Cortex of kidney (tissue), 1 donor: ENCODE data around the gene CCDC85B.
"Not testable (repeated sequence)": the region's sequence is repeated elsewhere in the genome, so short reads cannot be mapped to it uniquely, and the experiment has no call there.

Experiments used
- DNase-seq: peaks from one replicate; lab custom pipeline; 2025; lab: John Stamatoyannopoulos, UW

Gene CCDC85B

DNA sequence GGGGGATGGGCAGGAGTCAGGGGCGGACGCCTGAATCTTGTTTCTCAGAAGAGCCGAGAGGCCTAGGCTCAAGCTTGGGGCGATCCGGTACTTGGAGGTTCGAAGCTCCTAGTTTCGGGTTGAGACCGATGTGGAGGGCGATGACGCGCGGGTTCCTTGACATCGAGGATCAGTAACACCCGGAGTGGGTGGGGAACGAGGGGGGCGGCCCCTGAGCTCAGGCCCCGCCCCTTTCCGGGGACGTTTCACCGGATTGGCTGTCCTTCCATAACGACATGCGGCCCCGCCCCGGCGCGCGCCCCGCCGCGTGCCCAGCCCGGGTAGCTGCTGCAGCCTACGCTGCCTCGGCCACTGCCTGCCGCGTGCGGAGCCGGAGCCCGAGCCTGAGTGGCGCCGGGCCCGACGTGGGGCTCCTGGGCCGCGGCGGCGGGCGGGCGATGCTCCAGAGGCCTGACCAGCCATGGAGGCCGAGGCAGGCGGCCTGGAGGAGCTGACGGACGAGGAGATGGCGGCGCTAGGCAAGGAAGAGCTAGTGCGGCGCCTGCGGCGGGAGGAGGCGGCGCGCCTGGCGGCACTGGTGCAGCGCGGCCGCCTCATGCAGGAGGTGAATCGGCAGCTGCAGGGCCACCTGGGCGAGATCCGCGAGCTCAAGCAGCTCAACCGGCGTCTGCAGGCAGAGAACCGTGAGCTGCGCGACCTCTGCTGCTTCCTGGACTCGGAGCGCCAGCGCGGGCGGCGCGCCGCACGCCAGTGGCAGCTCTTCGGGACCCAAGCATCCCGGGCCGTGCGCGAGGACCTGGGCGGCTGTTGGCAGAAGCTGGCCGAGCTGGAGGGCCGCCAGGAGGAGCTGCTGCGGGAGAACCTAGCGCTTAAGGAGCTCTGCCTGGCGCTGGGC lies at the start of gene CCDC85B:
Gene CCDC85B (plus strand): TSS at position 350 of the 895 bp plus-strand sequence. CDS start 111 bp downstream, at position 461.
- DNase-seq: no peak

DNA sequence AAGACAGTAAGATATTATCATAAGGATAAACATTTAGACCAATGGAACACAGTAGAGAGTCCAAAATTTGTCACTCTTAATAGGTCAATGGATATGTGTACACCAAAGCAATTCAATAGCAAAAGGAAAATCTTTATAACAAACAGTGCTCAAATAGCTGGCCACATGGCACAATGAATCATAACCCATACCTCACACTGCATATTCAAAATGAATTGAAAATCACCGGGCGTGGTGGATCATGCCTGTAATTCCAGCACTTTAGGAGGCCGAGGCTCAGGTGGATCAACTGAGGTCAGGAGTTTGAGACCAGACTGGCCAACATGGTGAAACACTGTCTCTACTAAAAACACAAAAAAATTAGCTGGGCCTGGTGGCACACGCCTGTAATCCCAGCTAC lies 48.3 kb upstream of the CCDC85B start:
- no peak for DNase-seq

- DNase-seq: no peak
These were observed 46.7 kb upstream of the CCDC85B start for GRCh38 chr11:65843811-65844210.

DNA sequence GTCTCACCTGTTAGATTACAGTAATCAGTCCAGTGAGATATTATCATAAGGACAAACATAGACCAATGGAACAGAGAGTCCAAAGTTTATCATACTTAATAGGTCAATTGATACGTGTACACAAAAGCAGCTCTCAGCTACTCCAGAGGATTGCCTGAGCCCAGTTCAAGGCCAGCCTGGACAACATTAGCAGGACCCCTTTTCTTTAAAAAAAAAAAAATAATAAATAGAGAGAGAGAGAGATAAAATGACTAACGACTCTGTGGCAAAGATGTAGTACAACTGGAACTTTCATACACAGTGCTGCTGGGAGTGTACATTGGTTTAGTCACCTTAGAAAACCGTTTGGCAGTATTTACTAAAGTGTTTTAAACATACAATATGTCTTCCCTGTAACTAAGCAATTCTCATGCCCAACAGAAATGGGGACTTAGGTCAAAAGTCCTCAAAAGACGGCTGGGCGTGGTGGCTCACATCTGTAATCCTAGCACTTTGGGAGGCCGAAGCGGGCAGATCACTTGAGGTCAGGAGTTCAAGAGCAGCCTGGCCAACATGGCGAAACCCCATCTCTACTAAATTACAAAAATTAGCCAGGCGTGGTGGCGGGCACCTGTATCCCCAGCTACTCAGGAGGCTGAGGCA lies 46.1 kb upstream of the CCDC85B start:
- DNase-seq: no peak

- DNase-seq: no peak
These were observed 42.7 kb upstream of the CCDC85B start for GRCh38 chr11:65847746-65848145.

- DNase-seq: not testable (repeated sequence)
These were observed 41.8 kb upstream of the CCDC85B start for GRCh38 chr11:65848693-65849092.

GRCh38 chr11:65849366-65849765 lies 41.1 kb upstream of the CCDC85B start:
- DNase-seq: no peak

DNA sequence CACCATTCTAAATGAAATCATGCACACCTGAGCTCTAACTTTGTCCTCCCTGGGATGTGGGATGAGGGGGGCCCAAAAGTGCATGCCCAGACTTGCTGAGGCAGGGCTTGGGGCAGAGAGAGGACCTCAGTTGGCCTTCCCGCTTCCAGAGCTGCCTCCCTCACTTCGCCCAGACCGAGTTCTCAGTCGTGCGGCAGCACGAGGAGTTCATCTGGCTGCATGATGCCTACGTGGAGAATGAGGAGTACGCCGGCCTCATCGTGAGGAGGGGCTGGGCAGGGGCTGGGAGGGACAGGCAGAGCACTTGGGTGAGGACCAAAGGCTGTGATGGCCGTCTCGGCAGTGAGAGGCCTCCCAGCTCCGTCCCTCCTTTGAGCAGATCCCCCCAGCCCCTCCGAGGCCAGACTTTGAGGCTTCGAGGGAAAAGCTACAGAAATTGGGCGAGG lies 40.7 kb upstream of the CCDC85B start:
- no peak for DNase-seq

DNA sequence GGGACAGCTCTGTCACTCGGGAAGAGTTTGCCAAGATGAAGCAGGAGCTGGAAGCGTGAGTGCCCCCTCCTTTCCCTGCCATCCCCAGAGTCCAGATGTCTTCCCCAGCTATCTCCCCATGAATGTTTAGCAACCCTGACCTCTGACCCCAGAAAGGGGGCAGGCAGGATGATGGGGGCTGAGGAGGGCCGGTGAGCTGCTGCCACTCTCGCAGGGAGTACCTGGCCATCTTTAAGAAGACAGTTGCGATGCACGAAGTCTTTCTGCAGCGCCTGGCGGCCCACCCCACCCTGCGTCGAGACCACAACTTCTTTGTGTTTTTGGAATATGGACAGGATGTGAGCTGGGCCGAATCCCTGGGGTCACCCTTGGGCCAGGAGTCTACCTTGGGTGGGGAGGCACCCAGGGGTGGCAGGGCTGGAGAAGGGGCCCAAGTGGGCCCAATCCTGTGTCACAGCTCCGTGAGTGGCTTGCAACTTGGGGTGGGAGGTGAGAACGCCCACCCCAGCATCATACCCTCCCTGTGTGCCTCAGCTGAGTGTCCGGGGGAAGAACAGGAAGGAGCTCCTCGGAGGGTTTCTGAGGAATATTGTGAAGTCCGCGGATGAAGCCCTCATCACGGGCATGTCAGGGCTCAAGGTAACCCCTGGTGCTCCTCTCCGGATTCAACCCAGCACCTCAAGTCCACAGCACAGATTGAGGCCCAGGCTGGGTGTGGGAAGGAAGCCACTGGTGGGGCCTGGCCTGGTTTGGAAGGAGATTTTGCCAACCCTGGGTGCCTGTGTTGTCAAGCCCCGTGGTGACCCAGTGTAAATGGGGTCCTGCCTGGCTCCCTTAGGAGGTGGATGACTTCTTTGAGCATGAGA lies 40.0 kb upstream of the CCDC85B start:
- DNase-seq: no peak

- DNase-seq: no peak
These were observed 39.3 kb upstream of the CCDC85B start for GRCh38 chr11:65851083-65851579.

DNA sequence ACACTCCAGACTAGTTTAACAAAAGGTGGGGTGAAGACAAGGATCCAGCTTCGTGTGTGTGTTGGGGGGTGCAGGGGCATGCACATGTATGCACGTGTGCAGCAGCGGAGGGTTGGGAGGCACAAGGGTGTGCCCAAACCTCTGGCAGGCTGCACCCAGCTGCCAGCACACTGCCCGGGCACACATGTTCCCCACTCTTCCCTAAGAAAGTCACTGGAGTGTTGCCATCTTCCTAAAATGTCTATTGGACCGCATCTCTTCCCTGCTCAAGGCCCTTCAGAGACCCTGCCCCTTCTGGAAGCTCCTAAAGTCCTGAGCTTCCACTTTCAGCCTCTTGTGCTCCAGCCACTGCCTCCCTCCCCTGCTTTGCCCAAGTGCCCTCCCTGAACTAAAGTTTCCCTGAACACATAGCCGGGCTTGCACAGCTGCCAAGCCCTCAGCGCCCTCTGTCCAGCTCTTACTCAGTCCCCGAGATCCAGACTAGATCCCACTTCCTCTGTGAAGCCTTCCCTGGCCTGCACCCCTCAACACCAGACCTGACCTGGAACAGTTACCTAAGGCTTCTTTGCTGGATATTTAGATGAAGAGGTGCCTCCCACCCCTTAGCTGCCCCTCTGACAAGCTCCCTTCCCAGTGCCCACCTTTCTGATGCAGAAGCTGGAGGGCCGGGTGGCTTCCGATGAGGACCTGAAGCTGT lies 38.5 kb upstream of the CCDC85B start:
- no peak for DNase-seq

DNA sequence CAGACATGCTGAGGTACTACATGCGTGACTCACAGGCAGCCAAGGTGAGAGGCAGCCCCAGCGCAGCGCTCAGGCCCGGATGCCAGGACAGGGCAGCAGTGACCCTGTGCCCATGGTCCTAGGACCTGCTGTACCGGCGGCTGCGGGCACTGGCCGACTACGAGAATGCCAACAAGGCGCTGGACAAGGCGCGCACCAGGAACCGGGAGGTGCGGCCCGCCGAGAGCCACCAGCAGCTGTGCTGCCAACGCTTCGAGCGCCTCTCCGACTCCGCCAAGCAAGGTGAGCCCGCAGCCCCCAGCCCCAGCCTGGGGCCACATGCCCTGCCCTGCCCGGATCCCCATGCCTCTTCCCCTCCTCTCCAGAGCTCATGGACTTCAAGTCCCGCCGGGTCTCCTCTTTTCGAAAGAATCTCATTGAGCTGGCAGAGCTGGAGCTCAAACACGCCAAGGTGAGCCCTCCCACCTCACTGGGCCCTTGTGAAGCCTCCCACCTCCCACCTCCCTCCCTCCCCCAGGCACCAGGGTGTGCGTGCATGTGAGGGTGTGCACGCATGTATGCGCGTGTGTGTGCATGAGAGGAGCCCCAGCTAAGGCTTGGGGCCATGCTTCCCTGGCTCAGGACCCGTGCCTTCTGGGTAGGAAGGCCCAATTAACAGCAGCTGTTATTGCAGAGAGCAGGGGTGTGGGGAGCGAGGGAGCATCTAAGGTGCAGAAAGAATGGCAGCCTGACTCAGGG lies 37.8 kb upstream of the CCDC85B start:
- no peak for DNase-seq

DNA sequence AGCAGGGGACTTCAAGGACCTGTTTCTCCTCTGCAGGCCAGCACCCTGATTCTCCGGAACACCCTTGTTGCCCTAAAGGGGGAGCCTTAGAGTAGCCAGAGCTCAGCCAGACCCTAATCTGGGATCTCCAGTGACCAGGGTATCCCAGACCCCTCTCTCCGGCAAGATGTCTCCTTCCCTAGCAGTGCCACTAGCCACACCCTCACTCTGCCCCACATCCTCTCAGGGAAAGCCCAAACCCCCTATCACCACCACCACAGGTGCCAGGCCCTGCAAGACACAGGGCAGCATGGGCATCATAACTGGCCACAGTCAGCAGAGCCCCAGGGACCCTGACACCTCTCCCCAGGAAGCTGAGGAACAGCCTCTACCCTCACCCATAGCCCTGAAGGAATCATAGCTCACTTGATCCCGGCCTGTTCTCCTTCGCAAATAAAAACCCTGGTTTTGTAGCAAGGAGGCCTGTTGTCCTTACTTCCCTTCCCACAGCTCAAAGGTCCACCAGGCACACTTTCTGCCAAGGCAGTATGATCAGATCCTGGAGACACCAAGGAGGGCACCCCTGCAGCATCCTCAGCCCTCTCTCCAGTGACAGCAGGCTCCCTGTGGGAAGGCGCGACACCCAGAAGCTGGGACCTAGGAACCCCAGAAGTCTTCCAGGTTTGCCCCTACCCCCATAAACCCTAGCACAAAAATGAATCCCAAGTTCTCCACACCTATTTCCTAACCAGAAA lies 37.1 kb upstream of the CCDC85B start:
- DNase-seq: no peak

GRCh38 chr11:65854161-65854592 lies 36.3 kb upstream of the CCDC85B start:
- no peak for DNase-seq

DNA sequence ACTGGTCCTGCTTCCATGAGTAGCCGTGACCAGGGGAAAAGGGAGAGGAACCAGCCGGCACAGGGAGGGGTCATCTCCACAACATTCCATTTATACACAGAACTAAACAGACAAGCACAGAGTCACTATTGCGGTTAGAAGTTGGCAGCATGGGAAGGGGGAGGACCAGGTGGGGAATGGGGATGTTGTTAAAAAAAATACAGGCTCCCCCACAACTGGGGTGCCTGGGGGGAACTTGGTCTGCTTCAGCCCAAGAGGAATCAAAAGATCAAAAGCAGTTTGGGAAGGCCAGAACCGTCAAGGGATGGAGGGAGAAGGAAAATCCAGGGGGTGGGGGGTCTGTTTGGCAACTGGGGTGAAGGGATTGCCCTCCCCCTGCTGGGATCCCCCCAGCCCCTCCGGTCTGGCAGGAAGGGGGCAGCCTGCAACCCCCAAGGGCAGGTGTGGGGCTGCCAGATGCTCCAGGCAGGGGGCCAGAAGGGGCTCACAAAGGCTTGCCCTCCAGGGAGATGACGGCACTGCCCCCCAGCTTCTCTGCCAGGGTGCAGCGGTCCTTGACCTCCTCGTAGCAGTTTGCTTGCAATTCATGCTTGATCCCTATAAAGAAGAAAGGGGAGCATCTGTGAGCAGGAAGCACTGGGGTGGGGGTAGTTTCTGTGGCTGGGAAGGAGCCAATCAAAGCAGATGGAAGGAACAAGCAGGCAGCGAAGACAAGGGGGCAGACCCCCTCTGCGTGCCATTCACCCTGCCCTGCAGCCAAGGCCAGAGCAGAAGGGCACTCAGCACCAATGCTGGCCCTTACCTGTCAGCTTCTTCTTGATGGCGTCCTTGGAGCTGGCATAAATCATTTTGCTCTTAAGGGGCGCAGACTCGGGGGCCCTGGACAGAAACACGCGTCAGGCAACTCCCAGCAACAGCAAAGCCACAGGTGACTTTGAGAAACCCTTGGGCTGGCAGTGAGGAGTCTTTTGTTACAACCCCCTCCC lies 35.3 kb upstream of the CCDC85B start:
- DNase-seq: no peak

- no peak for DNase-seq
These were observed 34.5 kb upstream of the CCDC85B start for GRCh38 chr11:65855927-65856363.

- DNase-seq: no peak
These were observed 33.6 kb upstream of the CCDC85B start for GRCh38 chr11:65856689-65857499.

DNA sequence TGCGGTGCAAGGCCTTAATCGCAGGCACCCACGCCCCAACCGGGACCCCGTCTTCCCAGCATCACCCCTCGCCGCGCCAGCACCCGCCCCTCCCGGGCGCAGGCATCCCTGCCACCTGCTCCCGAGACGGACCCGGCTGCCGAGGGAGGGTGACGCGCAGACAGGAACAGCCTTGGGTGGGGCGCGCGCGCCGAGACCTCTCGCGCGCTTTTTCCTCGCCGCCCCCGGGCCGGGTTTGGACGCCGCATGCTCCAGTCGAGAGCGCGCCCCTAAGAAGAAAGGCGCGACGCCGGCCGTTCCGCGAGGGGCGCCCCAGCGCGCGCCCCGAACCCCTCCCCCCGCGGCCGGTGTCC lies 33.0 kb upstream of the CCDC85B start:
- DNase-seq: no peak
